Endometrial microvascular endothelial cells (primary cell): ENCODE data around the gene IFITM1. TPM values are rescaled to one million over a fixed set of nuclear protein-coding genes. Genes with fewer than 3 reads are reported as not detected.
"Not testable (repeated sequence)": the region's sequence is repeated elsewhere in the genome, so short reads cannot be mapped to it uniquely, and the experiment has no call there.

ENCODE experiments used
- in situ Hi-C: cut with HindIII; loops from 2 replicates; pipeline ENCODE4 v1.10.0; 2017; ENCODE audit warnings: low sequenced_read_pairs, low pct_unique_long_range_greater_than_20kb; ENCODE audit errors: inconsistent ontology term
- total RNA-seq: library from RNA; depleted of rRNA; stranded (reverse); fragments of >200 nt; gene quantifications from one replicate; pipeline ENCODE4 v1.2.3, GENCODE V29; 2015; ENCODE audit errors: inconsistent ontology term

The IFITM1 gene
- total RNA-seq, result 26.2 TPM

DNA sequence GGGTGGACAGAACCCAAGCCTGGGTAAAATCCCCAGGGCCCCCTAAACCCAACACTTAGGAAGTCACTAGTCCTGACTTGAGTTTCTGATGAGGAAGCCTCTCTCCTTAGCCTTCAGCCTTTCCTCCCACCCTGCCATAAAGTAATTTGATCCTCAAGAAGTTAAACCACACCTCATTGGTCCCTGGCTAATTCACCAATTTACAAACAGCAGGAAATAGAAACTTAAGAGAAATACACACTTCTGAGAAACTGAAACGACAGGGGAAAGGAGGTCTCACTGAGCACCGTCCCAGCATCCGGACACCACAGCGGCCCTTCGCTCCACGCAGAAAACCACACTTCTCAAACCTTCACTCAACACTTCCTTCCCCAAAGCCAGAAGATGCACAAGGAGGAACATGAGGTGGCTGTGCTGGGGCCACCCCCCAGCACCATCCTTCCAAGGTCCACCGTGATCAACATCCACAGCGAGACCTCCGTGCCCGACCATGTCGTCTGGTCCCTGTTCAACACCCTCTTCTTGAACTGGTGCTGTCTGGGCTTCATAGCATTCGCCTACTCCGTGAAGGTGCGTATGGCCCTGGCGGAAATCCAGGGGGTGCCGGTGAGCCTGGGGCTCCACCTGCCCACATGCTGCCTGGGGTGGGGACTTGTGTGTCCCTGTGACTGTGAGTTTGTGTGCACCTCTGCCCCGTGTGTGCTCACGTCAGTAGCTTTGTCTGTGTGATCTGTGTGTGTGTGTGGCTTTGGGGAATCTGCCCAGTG, at the start of gene IFITM1:
Gene IFITM1, plus strand, starts transcription at position 254 of the 767 bp plus-strand sequence. Its CDS starts 131 bp downstream, at position 385.
- in situ Hi-C loops, result no loop called here

DNA sequence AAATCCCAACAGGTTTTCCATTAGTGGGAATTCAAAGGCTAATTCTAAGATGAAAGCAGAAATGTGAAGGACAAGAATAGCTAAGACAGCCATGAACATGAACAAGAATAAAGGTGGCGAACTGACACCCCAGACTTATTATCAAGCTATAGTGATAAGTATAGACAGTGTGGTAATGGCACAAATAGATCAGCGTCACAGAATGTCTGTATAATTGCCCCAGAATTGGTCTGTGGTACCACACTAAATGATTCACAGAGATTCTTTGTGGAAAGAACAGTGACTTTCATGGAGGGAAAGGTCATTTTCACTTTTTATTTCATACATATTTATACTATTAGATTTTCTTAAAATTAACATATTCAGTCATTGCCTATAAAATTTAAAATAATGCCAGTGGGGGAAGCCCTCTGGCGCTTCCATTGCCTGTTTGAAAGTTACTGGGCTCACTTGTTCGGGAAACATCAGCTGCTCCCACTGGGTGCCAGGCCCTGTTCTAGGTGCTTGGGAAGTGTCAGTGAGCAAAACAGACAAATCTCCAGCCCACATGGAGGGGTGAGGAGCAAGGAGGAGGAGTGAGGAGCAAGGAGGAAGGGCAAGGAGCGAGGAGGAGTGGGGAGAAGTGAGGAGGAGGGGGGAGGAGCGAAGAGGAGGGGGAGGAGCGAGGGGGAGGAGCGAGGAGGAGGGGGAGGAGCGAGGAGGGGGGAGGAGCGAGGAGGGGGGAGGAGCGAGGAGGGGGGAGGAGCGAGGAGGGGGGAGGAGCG, 47.0 kb upstream of the IFITM1 start:
- in situ Hi-C loops, result no loop called here

- in situ Hi-C loops, result no loop called here
Observed at GRCh38 chr11:267491-267994, 46.3 kb upstream of the IFITM1 start.

DNA sequence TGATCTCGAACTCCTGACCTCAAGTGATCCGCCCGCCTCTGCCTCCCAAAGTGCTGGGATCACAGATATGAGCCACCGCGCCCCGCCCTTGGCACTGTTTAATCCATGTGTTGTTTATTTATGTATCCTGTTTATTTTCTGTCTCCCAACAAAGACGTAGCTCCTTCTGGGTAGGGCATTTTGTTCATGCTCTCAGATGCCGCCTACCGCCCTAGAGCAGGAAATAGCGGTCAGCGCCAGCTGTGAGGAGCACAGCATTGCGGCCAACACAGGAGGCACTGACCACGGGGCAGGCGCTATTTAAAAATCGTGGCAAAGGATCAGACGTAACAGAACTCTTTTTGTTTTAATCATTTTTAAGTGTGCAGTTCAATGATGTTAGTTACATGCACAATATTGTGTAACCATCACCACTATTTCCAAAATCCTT, 45.1 kb upstream of the IFITM1 start:
- in situ Hi-C loops, result not testable (repeated sequence)

DNA sequence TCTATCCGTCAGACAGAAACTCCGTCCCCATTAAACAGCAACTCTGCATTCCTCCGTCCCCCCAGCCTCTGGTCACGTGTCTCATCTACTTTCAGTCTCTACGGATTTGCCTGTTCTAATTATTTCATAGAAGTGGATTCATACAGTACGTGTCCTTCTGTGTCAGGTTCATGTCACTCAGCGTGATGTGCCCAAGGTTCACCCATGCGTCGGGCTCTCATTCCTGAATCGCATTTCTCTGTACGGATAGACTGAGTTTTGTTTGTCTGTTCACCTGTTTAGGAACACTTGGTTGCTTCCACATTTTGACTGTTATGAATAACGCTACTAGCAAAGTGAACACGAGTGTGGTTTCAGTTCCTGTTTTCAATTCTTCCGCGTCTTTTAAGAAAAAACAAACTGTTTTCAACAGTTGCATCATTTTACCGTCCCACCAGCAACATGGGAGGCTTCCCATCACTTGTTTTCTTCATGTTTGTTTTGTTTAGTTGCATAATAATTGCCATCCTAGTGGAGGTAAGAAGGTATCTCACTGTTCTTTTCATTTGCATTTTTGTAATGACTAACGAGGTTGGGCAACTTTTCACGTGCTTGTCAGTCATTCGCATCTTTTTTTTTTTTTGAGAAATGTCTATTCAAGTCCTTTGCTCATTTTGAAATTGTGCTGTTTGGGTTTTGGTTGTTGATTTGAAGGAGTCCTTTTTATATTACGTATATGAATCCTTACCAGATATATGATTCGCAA, 44.5 kb upstream of the IFITM1 start:
- in situ Hi-C loops, result no loop called here

- in situ Hi-C loops, result no loop called here
Observed at GRCh38 chr11:270451-271318, 43.2 kb upstream of the IFITM1 start.

DNA sequence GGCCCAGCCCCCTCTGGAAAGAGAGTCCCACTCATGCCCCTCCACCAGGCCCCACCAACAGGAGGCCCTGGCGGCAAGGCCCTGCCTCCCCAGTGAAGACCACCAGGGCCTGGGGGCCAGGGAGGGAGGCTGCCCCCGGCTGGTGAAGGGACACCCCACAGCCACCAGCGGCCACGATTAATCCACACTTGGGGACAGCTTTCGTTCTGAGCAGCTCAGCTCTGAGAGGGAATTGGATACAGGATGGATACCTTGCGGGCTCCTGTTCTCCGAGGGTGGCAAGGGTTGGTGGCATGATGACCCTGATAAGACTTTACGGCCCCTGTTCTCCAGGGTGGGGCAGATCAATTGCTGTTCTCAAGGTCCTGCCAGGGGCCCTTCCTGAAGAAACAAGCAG, 42.5 kb upstream of the IFITM1 start:
- in situ Hi-C loops, result no loop called here

DNA sequence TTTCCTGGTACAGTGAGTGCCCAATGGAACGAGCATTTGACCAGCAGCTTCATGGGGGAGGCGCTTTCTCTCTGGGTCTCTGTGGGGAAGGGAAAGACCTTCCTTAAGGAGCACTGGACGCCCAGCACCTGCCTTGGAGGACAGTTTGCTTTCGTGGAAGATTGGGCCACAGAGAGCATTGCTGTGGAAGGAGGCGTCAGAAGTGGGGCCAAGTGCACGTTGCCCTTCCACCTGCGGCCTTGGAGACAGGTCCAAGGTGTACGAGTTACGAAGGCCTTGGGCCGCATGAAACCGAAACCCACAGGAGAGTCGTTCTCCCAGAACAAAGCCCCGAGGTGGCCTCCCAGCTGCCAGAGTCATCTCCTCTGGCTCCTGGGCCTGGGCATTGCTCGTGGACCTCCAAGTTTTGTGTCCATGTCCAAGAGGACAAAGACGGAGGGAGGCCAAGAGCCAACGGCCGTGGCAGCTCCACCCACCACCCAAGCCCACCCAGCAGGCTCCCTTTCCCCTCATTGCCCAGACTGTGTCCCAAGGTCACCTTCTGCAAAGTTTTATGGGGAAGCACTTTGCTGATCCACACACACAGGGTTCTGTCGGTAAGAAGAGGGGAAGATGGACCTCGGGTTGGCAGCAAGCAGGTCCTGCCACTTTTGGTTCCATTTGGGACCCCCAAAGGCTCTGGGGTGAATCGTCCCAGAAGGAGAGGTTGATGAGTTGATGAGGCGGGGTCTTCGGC, 41.5 kb upstream of the IFITM1 start:
- in situ Hi-C loops, result no loop called here

DNA sequence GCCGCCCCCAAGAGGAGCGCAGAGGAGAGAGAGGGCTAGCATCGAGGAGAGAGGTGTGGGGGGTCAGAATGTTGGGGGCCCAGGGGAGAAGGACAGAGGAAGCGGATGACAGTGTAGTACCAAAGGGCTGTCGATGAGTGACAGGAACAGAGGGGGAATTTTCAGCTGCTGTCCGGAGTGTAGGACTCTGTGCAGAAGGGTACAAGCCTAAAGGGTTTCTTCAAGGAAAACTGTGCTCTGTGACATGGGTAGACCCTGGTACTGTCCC, 41.0 kb upstream of the IFITM1 start:
- in situ Hi-C loops, result no loop called here

DNA sequence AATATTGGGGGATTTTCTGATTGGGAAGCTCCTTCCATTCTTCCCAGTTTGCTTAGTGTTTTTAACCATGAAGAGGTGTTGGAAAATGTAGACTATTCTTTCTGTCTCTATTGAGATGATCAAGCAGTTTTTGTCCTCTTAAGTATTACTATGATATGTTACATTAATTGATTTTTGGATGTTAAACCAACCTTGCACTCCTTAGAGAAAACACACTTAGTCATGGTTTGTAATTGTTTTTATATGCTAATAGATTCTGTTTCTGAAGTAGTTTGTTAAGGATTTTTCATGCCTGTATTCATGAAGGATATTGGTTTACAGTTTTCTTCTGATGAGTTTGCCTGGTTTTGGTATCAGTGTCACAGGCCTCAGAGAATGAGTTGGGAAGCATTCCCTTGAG, 37.6 kb upstream of the IFITM1 start:
- in situ Hi-C loops, result no loop called here

DNA sequence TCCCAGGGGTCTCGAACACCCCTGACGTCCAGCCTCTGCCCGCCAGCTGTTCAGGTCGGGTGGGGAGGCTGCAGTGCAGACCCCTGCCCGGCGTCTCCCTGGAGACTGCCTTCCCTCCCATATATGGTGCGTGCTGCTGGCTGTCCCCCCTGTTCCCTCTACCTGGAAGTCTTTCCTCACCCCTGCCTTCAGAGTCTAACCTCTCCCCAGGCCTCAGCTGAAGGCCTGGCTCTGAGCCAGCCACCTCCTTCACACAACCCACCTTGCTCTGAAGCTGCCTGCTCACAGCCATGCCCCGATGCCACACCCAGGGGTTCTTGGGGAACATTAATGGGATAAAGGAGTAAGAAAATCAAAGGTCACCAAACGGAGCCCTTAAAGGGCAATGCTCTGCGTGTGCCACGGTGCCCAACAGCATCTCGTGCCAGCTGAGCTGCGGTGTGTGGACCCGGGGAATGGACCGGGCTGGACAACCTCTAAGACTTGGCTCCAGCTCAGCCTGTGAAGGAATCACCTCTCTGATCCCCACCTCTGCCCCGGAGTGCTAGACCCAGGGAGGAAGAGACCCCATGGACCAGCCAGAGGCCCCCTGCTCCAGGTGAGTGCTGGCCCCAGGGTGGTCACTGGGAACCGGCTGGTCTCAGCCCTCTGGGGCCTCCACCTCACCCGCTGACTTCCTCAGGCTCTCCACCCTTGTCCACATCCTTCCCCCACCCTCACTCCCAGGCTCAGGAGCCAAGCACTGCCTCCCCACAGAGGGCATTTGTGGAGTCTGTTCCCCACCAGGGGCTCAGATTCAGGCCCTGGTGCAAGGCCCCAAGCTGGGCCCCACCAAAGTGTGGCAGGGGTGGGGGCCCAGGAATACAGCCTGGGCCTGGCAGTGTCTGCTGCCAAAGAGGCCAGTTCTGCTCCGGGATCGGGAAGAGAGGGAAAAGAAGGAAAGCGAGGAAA, 35.6 kb upstream of the IFITM1 start, which contains the start of gene NLRP6:
Gene NLRP6, plus strand, starts transcription at position 407 of the 951 bp plus-strand sequence. Its CDS starts 163 bp downstream, at position 570.
- in situ Hi-C loops, result no loop called here

DNA sequence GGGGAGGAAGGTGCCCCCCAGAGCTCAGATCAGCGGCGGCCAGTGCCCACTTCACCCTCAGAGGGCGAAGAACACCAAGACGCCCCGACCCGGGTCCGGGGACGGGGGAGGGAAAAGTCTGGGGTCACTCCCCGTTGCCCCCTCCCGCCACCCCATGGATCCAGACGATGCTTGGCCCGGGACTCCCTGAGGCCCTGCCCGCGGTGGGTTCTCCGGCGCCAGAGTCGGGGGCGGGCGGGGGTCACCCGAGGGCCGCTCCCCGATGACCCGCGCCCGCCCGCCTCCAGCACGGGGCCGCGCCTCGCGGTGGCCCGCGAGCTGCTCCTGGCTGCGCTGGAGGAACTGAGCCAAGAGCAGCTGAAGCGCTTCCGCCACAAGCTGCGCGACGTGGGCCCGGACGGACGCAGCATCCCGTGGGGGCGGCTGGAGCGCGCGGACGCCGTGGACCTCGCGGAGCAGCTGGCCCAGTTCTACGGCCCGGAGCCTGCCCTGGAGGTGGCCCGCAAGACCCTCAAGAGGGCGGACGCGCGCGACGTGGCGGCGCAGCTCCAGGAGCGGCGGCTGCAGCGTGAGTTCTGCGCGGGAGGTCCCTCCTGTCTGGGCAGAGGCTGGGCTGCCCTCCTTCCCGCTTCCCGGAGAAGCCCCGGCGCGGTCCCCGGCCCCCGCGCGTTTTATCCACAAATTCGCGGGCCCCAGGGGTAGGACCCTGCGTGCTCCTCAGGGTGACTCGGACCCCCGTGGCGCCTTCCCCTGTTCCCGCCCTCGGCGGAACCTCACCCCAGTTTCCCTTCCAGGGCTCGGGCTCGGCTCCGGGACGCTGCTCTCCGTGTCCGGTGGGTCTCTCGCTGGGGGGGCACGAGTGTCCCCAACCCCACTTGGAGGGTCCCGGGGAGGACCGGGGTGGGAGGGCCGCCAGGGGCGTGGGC, 34.5 kb upstream of the IFITM1 start:
- in situ Hi-C loops, result no loop called here

- in situ Hi-C loops, result no loop called here
Observed at GRCh38 chr11:279966-280705, 33.7 kb upstream of the IFITM1 start.

- in situ Hi-C loops, result no loop called here
Observed at GRCh38 chr11:280706-281485, 32.9 kb upstream of the IFITM1 start.
